Fibroblast of skin of scalp (primary cell): Measurements from ENCODE around the gene MEIKIN.

ENCODE experiments used
- DNase-seq: peaks from one replicate; pipeline ENCODE4 v3.0.0-alpha.2; 2013

Gene MEIKIN

DNA sequence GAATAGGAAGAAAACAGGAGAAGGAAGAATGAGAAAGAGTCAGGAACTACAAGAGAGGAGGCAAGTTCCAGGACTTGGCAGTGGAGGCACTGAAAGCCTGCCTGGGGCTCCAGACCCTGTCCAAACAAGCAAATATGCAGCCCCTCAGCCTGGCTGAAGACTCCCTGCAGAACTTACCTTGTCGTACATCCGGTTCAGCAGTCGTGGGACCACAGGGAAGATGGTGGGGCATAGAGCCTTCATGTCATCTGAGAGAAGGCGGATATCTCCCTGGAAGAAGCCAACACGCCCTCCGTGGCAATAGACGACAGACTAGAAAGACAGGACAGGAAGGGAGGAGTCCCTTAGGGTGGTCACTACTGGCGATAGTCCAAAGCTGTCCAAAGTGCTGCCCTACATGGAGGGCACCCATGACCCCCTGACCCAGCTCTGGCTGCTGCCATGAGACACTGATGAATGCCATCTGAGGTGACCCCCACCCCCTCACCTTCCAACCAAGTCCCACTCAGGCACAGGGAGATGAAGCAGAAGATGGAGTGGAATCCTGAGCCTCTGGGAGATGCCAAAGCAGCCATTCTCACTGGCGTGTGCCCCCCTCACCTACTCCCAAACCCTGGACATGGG lies 27.7 kb upstream of the MEIKIN start:
- no peak for DNase-seq

GRCh38 chr5:131968396-131968954 lies 23.0 kb upstream of the MEIKIN start:
- DNase-seq: peak; percentile 22

- DNase-seq: no peak
Measured at GRCh38 chr5:131966551-131966950, 21.1 kb upstream of the MEIKIN start.

GRCh38 chr5:131965826-131966415 lies 20.5 kb upstream of the MEIKIN start:
- no peak for DNase-seq

GRCh38 chr5:131959906-131960305 lies 14.4 kb upstream of the MEIKIN start:
- DNase-seq: no peak

- no peak for DNase-seq
Measured at GRCh38 chr5:131959136-131959535, 13.7 kb upstream of the MEIKIN start.

DNA sequence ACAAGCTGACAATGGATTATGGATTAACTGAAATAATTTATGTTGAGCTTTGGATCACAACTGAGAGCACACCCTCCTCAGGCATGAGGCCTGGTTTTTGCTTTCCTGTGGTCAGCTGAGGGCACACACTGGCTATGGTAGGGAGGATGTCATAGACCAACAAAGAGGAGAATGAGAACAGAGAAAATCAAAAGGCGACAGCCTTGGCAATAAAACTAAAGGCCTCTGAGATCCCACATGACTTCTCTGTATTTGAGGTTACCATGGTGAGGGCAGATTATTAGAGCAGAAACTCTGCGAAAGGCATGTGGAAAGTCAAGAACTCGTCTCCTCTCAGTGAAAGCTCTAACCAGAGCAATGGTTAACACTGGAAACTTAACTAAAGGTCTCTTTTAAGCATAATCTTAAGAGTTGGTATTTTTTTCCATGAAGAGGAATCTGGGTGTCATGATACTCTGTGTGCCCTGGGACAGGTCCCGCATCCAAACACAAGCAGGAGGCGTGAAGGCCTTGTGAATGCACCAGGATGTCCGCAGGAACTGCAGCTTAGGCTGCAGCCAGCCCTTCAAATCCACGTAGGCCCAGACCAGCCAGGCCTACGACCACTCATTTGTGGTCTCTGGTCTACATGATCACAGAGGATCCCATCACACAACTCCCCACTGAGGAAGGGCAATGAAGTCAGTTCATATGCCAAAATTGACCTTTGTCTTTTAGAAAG lies 12.4 kb upstream of the MEIKIN start:
- no peak for DNase-seq

GRCh38 chr5:131953969-131954368 lies 8.5 kb upstream of the MEIKIN start:
- no peak for DNase-seq

DNA sequence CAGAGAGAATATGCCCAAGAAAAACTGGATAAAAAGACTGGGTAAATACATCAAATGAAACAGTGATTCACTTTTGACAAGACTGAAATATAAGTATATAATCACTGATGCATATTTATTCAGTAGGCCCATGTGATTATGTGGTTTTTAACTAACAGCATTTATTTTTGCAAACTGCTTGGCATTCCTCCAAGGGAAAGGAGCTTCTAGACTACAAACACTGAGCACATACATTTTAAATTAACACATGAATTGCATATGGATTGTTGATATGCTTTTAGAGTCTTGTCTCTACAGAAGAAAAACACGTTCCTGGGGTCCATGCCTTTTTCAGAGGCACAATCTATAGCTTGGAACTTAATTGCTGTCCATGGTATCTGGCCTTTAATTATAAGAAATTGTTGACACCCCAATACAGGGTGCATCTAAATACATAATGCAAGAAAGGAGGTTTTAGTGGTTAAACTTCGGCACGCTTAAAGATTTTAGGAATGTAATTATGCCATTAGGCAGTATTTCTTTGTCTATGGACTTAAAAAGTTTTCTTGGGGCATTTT lies 6.9 kb upstream of the MEIKIN start:
- DNase-seq: peak; percentile 58

DNA sequence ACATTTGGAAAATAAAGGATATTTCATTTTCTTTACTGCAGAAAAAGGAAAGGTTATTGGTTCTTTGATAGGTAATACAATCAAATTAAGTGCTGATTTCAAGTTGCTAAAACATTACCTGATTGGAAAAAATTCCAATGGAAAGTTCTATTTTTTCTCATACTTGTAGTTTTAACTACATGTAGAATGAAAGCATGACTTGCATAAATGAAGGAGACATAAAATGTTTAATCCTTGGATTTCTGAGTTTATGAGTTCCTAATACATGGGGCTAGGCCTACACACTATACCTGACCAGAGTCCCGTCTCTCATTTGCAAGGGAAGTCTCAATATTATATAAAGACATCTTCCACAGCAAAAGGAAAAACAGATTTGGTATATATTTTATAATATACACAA lies 5.2 kb upstream of the MEIKIN start:
- no peak for DNase-seq

DNA sequence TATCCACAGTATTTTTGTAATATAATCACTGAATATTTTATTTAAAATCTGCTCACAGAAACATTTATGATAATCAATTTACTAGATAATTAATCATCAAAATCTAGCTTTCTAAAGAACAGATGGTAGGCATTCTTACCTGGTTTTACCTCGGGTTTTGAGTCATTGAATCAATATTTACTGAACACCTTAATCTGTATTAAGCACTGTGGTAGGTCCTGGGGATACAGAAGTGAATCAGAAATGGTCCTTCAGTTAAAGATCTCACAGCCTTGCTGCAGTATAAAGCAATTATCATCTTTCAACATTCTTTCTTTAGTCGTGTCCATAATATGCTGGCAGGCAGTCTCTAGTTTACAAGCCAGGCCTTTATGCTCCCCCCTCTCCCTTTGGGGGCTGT lies 2.0 kb upstream of the MEIKIN start:
- DNase-seq: no peak

DNA sequence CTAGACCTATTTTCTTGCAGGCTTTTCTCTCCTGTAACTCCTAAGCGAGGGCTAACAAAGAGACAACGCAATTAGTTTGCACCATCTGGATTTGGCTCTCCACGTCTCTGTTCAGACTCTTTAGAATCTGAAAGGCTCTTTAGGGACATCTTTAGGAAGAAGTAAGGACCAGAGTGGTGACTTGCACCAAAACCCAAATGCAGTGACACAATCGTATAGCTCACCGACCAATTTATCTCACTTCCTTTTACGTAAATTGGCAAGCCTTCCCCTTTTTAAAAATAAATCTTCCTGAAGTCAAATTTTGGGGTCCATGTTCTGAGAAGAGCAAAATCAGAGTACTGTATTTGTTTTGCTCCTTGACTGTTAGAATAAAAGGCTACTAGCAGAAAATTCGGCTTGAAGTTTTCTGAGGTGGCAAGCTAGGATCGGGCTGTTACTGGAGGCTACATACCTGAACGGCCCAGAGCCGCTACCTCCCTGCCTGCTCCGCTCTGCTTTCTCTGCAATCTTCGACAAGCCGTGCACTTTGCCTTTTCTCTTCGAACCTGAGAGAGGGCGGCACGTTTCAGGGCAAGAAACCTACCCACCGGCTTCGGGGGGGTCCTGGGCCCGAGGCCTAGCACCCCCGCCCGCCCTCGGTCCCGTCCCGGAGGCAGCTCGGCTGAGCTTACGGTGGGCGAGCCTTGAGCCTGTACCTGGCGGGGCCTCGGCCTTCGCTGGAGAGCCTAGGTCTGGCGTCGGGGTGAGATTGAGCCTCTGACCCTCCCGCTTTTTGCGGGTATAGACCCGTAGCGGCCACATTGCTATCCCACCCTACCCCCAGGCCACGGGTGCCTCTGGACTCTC lies 537 bp downstream of the MEIKIN start:
- no peak for DNase-seq

DNA sequence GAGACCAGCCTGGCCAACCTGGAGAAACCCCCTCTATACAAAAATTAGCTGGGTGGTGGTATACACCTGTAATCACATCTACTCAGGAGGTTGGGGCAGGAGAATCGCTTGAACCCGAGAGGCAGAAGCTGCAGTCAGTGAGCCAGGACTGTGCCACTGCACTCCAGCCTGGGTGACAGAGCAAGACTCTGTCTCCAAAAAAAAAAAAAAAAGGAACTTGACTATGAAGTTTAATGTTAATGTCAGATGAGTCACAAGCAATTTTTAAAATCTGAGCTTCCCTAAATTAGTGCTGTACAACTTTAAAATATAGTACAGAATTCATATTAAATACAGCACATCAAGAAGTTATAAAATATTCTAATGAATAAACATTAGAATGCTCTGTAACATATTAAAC lies 1.5 kb downstream of the MEIKIN start:
- no peak for DNase-seq

GRCh38 chr5:131942016-131942415 lies 3.4 kb downstream of the MEIKIN start:
- no peak for DNase-seq

DNA sequence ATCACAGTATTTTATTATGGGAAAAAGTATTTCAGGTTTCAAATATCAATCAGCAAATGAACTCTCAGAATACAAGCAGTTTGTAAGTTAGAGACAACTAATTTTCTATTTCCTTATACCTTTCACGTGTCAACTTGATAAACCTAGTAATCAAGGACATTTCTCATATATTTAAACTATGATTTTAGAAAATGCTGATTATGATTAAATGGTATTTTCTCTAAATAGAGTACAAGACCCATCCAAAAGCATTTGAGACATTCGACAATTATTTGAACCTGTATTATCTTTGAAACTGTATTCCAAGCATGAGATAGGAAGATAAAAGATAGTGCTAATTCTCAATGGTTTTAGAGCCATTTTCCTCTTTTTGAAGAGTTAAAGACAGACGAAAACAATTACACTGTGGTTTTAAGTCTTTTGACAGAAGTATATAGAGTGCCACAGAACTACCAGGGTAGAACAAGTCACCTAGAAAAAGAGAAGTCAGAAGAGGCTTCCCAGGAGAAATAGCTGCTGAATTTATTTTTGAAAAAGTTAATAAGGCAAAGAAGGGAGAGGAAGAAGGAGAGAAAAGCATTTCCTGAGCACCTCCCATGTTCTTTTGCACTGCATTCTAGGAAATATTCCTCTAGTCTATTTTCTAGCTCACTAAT lies 5.6 kb downstream of the MEIKIN start:
- no peak for DNase-seq

DNA sequence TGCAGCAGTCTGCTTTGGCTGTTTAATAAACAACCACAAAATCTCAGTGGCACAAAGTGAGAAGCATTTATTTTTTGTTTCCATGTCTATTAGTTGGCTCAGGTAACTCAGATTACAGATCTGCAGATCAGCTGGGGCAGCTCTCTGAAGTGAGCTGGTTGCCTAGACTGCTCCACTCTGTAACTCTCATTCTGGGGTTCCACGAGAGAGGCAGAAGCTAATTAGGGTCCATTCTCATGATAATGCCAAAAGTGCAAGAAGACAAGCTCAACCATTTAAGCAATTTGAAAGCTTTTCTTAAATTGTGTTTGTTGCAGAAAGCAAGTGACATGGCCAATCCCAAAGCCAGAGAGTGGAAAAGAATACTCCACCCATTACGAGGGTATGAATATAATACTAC lies 13.2 kb downstream of the MEIKIN start:
- DNase-seq: no peak

GRCh38 chr5:131928957-131929356 lies 16.5 kb downstream of the MEIKIN start:
- DNase-seq: no peak

DNA sequence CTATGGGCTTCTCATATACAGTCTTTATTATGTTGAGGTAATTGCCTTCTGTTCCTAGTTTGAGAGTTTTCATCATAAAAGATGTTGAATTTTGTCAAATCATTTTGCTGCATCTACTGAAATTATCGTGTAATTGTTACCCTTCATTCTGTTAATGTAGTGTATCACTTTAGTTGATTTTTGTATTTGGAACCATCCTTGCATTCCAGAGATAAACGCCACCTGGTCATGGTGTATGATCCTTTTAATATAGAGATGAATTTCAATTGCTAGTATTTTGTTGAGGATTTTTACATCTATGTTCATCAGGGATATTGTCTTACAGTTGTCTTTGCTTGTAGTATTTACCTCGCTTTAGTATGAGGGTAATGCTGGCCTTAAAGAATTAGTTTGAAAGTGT lies 19.3 kb downstream of the MEIKIN start:
- DNase-seq: no peak

- DNase-seq: no peak
Measured at GRCh38 chr5:131916481-131916880, 29.0 kb downstream of the MEIKIN start.

GRCh38 chr5:131914472-131914871 lies 31.0 kb downstream of the MEIKIN start:
- DNase-seq: no peak

DNA sequence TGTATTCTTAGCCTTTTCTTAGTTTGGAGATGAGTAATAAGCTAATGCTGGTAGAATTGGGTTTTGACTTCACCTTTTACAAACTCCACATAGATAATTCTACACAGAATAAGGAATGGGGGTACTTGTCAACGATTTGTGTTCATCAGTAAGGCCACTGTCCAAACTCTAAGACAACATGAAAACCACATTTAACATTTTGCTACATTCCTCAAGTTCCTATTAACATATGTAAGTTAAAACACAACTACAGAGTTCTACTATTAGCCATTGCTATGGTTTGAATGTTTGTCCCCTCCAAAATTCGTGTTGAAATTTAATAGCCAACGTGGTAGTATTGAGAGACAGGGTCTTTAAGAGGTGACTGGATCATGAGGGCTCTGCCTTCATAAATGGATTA lies 31.9 kb downstream of the MEIKIN start:
- no peak for DNase-seq

GRCh38 chr5:131906668-131907067 lies 38.8 kb downstream of the MEIKIN start:
- no peak for DNase-seq
